Fibroblast of villous mesenchyme (primary cell): ENCODE measurements around the gene FKTN. TPM values are rescaled to one million over a fixed set of nuclear protein-coding genes. Genes with fewer than 3 reads are reported as not detected.

Source experiments
- DNase-seq: peaks from one replicate; pipeline ENCODE4 v3.0.0-alpha.2; 2010; ENCODE audit warnings: low read depth
- H3K4me3 ChIP-seq: 2 replicates; pipeline ENCODE4 v1.5.1; 2011; ENCODE audit warnings: low read depth, mild to moderate bottlenecking, low read length
- CTCF ChIP-seq: IDR thresholded peaks from 2 replicates; pipeline ENCODE4 v1.5.1; 2012; ENCODE audit warnings: low read depth, mild to moderate bottlenecking, low read length; ENCODE audit not compliant: insufficient read depth
- total RNA-seq: library from RNA; depleted of rRNA; stranded (reverse); fragments of >200 nt; gene quantifications from 2 replicates; pipeline ENCODE4 v1.2.3, GENCODE V29; 2012

The FKTN gene
- total RNA-seq, 1 donor: 44.0 TPM

GRCh38 chr9:105667867-105668266, 109.9 kb downstream of the FKTN start:
- DNase-seq: no peak
- no peak overlapping the region for H3K4me3 ChIP-seq
- TF ChIP-seq CTCF: no peak

- no peak overlapping the region for H3K4me3 ChIP-seq
- no peak for DNase-seq
- TF ChIP-seq CTCF: no peak
These were observed 112.4 kb downstream of the FKTN start for GRCh38 chr9:105670315-105670714.

- no peak for TF ChIP-seq CTCF
- no peak for DNase-seq
- no peak overlapping the region for H3K4me3 ChIP-seq
These were observed 112.8 kb downstream of the FKTN start for GRCh38 chr9:105670775-105671174.

GRCh38 chr9:105672711-105673234, 114.8 kb downstream of the FKTN start:
- no peak for TF ChIP-seq CTCF
- DNase-seq: no peak
- H3K4me3 ChIP-seq: no peak overlapping the region

- H3K4me3 ChIP-seq: no peak overlapping the region
- TF ChIP-seq CTCF: no peak
- DNase-seq: no peak
These were observed 116.0 kb downstream of the FKTN start for GRCh38 chr9:105673850-105674387.

GRCh38 chr9:105676351-105676923, 118.5 kb downstream of the FKTN start:
- no peak for DNase-seq
- no peak overlapping the region for H3K4me3 ChIP-seq
- no peak for TF ChIP-seq CTCF

GRCh38 chr9:105678163-105678562, 120.2 kb downstream of the FKTN start:
- TF ChIP-seq CTCF: no peak
- no peak for DNase-seq
- no peak overlapping the region for H3K4me3 ChIP-seq
